ENCODE measurements around the gene CCDC12.

DNA sequence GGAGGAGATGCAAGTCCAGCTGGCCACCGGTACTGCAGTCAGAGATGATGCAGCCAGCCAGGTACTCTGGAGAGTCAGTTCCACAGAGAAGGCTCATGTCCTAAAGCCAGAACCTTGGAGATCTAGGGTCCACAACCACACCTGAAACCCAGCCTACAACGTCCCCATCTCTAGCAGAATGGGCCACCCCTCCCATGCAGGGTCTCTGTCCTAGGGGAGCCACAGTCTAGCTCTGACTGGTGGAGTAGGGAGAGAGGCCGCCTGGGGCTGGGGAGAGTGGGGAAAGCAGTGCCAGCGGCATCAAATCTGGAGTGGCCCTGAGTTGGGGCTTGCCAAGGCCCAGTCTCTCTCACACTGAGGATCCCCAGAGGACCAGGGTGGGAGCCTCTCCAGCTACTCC lies 55.5 kb downstream of the CCDC12 start:
- TF ChIP-seq, protein P1, sequence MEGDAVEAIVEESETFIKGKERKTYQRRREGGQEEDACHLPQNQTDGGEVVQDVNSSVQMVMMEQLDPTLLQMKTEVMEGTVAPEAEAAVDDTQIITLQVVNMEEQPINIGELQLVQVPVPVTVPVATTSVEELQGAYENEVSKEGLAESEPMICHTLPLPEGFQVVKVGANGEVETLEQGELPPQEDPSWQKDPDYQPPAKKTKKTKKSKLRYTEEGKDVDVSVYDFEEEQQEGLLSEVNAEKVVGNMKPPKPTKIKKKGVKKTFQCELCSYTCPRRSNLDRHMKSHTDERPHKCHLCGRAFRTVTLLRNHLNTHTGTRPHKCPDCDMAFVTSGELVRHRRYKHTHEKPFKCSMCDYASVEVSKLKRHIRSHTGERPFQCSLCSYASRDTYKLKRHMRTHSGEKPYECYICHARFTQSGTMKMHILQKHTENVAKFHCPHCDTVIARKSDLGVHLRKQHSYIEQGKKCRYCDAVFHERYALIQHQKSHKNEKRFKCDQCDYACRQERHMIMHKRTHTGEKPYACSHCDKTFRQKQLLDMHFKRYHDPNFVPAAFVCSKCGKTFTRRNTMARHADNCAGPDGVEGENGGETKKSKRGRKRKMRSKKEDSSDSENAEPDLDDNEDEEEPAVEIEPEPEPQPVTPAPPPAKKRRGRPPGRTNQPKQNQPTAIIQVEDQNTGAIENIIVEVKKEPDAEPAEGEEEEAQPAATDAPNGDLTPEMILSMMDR (IDR thresholded peaks at IDR 0.05; ENCODE audit: low read length), result no peak
- TF ChIP-seq EZH2 (optimal IDR thresholded peaks at IDR 0.05; ENCODE audit: low read depth, low read length) (no peak), EZH2phosphoT487 (IDR thresholded peaks at IDR 0.05; ENCODE audit: low read length) (no peak)
